B cell (primary cell): Measurements from ENCODE around the gene ZNF839.

Experiments
- CTCF ChIP-seq: fragments of 200-600 bp; IDR thresholded peaks from one replicate; pipeline ENCODE4 v1.8.0; 2022; ENCODE audit warnings: antibody characterized with exemption, mild to moderate bottlenecking
- EZH2 ChIP-seq: IDR thresholded peaks from 2 replicates; pipeline ENCODE4 v1.6.1; 2012; ENCODE audit warnings: borderline replicate concordance, low read depth, mild to moderate bottlenecking, moderate library complexity, low read length; ENCODE audit not compliant: insufficient read depth, poor library complexity, severe bottlenecking

GRCh38 chr14:102288139-102288538 is 31.4 kb upstream of the ZNF839 start:
- TF ChIP-seq CTCF (no peak), EZH2 (no peak)
